GM19025 (cell line): ENCODE measurements around the gene ERICH2.

Experiments
- ATAC-seq: cut with Tn5 transposase; IDR thresholded peaks from one replicate; pipeline ENCODE4 v1.9.1; 2021; ENCODE audit warnings: mild to moderate bottlenecking, low read depth, moderate library complexity; ENCODE audit not compliant: unreplicated experiment

ERICH2 gene

DNA sequence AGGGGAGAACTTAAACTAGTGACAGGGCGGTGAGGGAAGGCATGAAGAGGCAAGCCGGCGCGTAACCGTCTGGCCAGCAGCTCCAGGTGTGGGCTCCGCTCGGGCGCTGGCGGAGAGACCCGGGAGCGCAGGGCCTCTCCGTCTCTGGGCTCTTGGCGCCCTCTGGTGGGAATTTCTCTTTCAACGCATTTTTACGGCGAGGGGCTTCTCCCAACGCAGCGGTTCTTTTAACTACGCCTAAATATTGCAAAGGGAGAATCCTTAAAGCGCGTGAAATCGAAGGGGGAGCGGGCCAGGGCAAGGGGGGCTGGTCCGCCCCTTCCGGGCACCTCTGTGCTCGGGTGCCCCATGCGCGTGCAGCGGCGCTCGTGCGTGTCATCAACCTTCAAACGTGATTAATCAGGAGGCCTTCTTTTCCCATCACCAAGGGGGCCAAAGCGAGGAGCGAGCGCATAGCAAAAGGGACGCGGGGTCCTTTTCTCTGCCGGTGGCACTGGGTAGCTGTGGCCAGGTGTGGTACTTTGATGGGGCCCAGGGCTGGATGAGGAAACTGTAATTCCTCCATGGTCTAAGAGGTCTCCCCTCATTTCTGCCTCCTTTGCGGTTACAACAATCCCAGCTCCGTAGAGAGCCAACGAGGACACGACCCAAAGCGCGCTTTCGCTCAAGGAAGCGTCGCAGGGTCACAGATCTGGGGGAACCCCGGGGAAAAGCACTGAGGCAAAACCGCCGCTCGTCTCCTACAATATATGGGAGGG is 45.7 kb downstream of the ERICH2 start:
- no peak for ATAC-seq

DNA sequence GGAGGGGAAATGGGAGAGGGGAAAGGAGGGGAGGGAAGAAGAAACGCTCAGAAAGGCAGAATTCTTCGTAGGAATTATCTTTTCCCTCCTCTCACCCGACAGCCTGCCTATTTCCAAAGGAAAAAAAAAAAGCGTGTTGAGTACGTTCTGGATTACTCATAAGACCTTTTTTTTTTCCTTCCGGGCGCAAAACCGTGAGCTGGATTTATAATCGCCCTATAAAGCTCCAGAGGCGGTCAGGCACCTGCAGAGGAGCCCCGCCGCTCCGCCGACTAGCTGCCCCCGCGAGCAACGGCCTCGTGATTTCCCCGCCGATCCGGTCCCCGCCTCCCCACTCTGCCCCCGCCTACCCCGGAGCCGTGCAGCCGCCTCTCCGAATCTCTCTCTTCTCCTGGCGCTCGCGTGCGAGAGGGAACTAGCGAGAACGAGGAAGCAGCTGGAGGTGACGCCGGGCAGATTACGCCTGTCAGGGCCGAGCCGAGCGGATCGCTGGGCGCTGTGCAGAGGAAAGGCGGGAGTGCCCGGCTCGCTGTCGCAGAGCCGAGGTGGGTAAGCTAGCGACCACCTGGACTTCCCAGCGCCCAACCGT is 46.4 kb downstream of the ERICH2 start, which contains the start of gene GAD1:
GAD1 (plus strand) TSS at position 384 of the 589 bp plus-strand sequence. CDS start 1,705 bp downstream, outside the sequence.
- ATAC-seq: peak; percentile 46

DNA sequence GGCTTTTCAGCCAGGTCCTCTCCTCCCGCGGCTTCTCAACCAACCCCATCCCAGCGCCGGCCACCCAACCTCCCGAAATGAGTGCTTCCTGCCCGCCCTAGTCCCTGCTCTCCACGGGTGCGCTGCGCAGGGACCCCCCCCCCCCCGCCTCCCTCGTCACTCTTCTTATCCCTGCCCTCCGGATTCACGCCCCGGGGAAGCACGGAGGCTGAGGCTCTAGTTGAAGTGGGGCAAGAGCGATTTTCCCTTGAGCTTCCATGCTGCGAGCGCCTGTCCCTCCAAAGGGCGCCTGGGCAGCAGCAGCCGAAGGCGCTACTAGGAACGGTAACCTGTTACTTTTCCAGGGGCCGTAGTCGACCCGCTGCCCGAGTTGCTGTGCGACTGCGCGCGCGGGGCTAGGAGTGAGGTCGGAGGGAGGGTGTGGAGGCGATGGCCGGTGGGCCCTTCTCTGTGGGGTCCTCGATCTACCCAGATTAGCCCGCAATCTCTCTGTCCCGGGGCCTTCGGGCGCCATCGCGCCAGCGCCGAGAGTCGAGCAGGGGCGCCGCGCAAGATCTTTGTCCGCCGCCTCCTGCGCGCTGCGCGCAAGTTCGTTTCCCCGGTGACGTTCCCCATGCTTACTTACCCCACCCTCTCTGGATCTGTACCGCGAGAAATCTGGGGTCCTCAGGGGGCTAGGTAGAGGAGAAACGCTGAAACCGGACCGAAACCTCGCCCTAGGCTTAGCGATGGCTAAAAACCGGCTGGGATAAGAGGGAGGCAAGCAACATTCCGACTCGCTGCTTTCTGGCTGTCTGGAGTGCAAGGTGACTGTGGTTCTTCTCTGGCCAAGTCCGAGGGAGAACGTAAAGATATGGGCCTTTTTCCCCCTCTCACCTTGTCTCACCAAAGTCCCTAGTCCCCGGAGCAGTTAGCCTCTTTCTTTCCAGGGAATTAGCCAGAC is 47.2 kb downstream of the ERICH2 start:
- no peak for ATAC-seq

GRCh38 chr2:170818036-170818751 is 48.0 kb downstream of the ERICH2 start:
- no peak for ATAC-seq

GRCh38 chr2:170818752-170819470 is 48.7 kb downstream of the ERICH2 start:
- ATAC-seq: no peak

GRCh38 chr2:170819680-170820664 is 49.8 kb downstream of the ERICH2 start:
- ATAC-seq: no peak

GRCh38 chr2:170820757-170821530 is 50.8 kb downstream of the ERICH2 start:
- no peak for ATAC-seq

DNA sequence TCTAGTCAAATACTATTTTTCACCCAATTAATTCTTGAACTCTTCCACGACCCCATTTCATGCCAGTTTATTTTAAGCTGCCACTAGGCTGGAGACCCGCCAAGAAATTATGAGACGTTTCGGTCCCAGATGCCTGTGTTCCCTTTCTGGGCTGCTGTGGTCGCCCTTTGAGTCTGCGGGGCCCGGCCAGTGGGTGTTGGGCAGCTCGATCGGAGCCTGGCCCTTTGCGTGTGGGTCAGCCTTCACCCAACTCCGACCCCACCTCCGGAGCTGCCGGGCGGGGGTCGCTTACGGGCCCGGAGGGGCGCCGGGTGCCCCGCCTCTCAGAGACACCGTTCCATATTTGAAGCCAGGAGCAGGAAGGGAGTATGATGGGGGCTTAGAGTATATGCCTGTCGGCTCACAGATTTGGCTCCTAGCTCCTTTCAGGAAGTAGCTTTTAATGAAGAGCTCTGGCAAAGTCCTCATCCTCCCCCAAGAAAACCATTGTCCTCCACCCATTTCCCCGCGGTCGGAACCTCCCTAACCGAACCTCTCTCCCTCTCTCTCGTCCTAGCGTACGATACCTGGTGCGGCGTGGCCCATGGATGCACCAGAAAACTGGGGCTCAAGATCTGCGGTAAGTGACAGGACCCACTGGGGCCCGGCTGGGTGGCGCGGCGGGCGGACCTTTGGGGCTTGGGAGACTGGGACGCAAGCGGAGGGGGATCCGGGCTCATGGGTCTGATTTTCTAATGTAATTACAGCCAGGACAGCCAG is 51.5 kb downstream of the ERICH2 start:
- no peak for ATAC-seq

- no peak for ATAC-seq
These were observed 52.3 kb downstream of the ERICH2 start for GRCh38 chr2:170822290-170823087.

GRCh38 chr2:170823088-170823897 is 53.1 kb downstream of the ERICH2 start:
- no peak for ATAC-seq

GRCh38 chr2:170823898-170824215 is 53.7 kb downstream of the ERICH2 start:
- ATAC-seq: no peak

DNA sequence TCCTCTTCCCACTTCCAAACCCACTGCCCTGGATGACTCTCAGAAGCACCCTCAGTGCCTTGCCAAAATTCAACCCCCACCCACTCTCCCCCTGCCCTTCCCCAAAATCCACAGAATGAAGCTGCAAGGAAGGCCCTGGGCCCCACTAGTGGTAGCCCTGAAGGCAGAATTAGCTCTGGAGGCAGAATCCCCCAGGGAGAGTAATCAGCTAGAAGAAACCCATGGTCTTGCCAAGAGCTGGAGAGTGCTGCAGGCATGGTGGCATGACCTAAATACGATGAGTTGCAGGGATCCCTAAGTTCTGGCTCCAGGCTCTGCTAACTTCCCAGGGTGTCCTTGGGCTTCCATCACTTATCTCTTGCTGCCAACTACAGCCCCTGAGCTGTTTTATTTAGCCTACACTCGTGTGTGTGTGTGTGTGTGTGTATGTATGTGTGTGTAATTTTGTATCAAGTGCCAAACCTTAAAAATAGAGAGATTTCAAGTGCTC is 54.4 kb downstream of the ERICH2 start:
- no peak for ATAC-seq

DNA sequence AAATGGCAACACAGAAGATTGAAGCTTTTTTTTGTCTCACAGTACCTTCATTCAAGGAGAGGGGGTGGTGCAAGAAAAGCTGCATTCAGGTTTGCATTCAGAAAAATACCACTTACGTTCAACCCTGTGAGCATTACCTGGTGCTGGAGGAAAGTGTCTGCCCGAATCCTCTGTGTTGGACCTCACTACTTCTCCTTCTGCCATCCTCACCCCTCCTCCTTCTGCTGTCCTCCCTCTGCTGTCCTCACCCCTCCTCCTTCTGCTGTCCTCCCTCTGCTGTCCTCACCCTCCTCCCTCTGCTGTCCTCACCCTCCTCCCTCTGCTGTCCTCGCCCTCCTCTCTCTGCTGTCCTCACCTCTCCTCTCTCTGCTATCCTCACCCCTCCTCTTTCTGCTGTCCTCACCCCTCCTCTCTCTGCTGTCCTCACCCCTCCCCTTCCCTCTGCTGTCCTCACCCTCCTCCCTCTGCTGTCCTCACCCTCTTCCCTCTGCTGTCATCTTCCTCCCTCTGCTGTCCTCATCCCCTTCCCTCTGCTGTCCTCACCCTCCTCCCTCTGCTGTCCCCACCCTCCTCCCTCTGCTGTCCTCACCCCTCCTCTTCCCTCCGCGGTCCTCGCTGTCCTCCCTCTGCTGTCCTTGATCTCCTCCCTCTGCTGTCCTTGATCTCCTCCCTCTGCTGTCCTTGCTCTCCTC is 57.8 kb downstream of the ERICH2 start:
- no peak for ATAC-seq

- no peak for ATAC-seq
These were observed 58.3 kb downstream of the ERICH2 start for GRCh38 chr2:170828533-170828916.

- ATAC-seq: no peak
These were observed 58.9 kb downstream of the ERICH2 start for GRCh38 chr2:170829036-170829435.
